RKO (cell line): Measurements from ENCODE around the gene GPC5.

Source experiments
- DNase-seq: peaks from one replicate; pipeline ENCODE4 v3.0.0-alpha.2; 2016; ENCODE audit warnings: low spot score

GPC5 gene

DNA sequence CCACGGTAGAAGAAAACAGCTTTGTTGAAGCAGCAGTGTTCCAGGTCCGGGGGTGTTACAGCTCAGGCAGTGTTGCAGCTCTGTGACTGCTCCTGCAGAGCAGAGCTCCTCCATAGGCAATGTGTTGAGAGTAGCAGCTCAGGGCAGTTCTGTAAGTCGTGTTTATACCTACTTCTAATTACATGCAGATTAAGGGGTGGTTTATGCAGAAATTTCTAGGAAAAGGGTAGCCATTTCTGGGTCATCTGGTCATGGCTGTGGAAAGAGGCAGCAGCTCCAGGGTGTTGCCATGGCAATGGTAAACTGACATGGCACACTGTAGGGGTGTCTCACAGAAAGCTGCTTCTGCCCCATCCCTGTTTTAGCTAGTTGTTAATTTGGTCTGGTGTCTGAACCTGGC, 316.4 kb downstream of the GPC5 start:
- no peak for DNase-seq

DNA sequence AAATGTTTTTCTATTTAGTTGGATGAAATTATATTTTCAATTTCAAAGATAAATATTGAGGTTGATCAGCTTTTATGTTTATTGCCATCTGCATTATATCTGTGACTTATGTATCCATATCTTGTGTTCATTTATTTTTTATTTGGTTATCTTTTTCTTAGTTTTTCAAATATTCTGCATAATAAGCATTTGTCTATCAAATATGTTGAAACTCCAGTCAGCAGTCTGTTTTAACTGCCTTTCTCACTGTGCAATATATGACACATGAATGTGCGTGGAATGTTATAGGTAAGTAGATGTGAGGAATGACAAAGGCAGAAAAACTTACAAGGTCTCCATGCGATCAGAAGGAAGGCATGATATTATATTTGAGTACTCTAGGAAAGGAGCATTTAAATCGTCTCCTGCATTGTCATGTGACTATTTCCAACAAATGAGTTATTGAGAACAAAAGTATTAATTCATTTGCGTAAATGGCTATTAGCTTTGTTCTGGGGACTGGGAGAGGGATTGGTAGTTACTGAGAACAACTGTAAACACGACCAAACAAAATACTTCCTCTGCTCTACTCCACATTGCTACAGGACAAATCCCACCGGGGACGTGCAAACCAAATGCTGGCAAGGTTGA, 318.1 kb downstream of the GPC5 start:
- DNase-seq = no peak

DNA sequence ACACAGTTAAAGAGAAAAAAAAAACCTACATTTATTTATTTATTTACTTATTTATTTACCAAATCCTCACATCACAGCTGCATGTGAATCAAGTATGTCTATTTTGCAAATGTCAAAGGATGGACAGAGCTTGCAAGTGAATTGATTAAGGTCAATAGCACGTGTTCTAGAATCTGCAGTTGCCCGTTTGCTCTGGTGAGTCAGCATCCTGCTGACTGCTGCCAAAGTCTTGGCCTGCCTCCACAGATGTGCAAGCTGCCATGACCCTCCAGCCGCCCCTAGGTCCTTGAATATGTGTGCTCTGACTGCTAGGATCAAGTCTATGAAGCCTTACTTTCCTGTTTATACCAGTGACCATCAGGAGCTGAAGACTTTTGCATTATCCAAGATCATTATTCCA, 320.6 kb downstream of the GPC5 start:
- DNase-seq = peak; percentile 54

DNA sequence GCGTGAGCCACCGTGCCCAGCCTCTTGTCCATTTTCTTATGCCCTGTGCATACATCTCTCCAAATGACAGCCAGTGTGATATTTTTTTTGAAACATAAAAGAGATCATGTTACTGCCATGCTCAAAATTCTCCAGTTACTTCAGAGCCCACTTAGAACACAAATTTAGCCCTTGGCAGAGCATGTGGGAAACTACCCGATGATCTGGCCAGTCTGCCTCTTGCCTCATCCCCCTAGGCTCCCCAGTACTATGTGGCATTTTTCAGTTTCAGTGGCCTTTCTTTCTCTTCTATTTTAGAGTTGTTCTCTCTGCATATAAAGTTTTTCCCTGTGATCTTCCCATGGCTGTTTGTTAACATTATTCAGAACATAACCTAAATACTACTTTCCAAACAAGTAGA, 323.0 kb downstream of the GPC5 start:
- DNase-seq = no peak

DNA sequence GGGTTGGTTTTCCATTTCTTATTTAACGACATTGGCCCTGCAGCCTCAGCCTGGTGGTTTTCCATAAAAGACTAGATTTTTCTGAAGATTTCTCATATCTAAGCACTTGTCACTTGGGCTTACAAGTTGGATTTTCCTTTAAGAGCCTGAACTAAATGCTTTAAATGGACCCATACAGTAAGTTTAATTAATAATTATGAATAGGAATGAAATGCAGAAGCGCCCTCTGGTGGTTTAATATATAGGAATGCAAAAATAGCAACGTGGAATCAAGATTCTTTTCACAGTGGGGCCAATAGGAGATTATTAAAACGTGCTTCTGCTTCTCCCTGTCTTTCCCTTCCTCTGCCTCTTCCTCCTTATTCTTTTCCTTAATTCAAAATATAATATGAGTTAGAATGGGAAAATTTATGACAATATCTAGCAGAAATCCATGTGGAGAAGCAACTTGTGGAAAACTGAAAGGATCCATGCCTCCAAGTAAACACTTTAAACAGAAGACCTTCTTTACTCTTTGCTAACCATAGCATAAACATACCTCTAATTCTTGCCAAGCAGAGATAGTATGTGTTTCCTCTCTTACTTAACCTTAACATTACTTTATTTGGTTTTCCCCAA, 324.0 kb downstream of the GPC5 start:
- DNase-seq = peak; percentile 51

DNA sequence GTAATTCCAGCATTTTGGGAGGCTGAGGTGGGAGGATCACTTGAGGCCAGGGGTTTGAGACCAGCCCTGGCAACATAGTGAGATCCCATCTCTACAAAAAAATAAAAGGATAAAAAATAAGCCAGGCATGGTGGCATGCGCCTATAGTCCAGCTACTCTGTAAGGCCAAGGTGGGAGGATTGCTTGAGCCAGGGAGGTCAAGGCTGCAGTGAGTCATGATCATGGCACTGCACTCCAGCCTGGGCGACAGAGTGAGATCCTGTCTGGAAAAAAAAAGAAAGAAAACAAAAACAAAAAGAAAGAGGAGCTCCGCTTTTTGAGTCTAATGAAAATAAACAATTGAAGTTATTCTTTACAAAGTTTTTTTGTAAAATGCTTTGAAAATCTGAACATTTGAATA, 326.2 kb downstream of the GPC5 start:
- DNase-seq = no peak

DNA sequence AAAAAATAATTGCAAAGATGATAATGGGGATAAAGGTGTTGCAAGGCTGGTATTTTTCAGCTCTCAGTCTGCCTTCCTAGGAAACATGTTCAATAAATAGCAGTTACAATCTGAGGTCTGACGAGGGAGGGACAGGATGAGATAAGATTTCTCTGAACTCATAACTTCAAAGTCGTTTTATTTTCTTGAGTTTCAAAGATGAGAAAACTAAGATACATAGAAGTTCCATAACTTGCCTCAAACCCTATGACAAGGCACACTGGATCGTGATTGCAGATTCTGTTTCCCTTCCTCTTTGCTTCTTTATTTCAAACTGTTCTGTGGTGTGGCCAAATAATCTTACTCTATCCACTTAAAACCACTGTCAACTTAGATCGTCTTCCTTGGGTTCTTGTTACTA, 327.2 kb downstream of the GPC5 start:
- DNase-seq = no peak

DNA sequence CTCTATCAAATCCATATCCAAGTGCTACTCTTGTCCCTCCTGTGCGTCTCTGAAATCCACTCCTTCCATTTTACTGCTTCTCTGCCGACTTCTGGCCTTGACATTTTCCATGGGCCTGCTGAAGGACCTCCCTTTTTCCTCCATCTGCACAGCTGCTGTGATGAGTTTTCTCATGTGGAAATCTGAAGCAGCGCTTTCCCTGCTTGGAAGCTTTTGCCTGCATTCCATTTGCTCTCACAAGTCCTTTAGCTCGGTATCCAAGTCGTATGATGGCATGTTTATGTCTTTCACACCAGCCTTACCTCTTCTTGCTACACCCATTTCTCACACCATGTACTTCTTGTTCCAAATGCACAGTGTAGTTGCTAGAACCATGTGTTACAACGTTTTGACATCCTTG, 328.2 kb downstream of the GPC5 start:
- no peak for DNase-seq

DNA sequence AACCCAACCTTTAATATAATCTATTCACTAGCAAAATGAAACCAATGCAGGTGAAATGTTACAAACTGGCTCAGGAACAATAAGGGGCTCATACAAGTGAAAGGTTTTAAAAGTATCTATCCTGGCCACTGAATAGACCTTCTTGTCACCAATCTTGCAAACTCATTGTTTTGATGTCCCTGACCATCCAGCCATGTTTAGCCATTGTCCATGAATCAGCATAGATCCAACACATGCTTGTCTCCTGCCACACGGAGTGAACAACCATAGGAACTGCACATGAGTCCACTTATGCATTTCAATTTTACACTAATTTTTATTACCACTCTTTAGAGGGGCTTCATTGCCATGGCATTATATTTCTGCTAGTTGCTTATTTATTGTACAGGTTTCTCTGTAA, 331.4 kb downstream of the GPC5 start:
- DNase-seq = no peak

DNA sequence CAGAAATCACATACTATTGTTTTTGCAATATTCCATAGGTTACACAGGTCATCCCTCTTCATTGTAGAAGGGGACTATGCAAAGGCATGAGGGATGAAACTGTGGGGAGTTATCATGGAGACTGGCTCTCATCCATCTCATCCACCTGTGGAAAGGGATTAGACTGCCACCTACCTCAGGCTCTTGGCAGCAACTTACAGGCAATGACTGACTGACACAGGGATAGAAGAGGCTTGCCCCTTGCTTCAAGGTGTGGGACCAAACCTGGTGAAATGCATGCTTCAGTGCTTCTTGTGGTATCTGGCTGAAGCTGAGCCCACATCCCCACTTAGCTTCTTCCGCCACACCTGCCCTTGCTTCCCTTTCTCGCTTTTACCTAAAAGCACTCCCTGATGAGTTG, 341.3 kb downstream of the GPC5 start:
- no peak for DNase-seq

DNA sequence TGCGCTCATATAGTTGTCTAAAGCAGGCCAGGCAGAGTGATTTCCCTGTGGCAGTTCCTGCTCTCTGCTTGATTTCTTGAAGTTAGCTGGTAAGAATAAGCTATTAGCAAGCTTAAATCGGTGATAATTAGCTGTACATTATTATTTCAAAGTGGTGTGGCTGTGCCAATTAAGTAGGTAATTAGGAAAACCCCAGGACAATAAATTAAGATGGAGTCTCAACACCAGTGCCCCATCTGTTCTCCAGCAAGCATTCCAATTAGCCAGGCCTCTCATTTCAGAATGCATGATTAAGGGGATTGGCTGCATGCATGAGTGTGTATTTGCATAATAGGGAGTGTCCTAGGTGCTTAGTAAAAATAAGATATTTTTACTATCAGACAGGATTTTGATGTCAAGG, 342.3 kb downstream of the GPC5 start:
- no peak for DNase-seq

DNA sequence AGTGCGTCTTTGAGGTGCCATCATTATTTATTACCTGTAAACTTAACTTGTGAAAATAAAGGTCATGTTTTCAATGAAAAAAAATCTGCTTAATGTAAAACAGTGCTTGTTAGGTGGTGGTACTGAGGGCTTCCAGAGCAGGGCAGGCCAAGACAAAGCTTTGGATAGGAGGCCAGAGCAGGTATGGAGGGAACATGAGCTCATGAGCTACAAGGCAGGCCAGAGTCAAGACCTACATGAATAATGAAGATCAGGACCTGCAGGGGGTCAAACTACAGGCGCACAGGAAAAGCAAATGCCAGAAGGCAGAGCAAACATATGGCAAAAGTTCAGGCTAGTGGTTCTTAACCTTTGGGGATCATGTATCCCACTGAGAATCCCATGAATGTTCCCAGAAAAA, 343.5 kb downstream of the GPC5 start:
- no peak for DNase-seq

DNA sequence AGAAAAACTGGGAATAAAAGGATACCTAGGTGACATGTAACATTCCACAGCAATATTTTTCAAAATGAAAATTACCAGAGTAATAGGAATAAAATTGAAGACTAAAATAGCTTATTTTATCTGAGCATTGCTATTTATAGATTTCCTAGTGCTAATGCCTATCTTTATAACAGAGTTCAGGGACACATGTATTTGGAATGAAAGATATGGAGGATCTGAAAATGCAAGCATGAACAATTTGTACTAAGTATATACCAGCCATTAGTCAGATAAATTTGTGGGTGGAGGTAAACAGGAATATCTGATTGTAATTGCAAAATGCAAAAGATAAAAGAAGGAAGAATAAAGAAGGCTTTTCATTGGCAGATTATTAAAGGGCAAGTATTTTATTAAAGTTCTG, 345.9 kb downstream of the GPC5 start:
- DNase-seq = no peak

DNA sequence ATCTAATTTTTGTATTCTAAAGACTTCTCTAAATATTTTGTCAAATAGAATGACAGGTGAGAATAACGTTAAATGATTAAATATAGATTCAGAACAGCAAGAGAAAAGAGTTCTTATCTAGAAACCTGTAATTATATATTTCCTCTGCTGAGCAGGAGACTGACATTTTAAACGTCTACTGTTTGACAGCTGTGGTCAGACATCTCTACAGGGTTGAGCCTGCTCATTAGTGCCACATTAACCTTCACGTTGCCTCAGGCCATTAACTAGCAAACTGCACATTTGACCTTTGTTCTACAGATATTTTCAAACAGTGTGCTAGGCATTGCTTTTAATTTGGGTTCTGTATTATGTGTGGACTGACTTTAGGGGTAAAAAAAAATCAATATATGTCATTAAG, 347.5 kb downstream of the GPC5 start:
- no peak for DNase-seq

DNA sequence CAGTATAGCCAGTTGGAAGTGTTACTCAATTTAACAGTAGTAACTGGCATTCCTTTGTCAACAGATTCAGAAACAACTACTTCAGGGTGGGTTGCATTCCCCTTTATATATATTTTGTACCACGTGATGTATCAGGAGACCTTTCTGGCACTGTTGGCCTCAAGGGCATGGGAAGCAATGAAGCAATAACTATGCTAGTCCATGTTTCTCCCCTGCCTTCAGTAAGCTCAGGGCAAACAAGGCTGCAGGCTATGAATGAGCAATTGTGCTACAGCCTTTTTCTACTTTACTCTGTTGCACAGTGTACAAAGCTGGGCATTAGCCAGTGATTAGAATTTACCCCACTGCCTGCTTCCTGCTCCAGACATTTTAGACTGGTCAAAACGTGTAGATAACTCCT, 348.8 kb downstream of the GPC5 start:
- no peak for DNase-seq

DNA sequence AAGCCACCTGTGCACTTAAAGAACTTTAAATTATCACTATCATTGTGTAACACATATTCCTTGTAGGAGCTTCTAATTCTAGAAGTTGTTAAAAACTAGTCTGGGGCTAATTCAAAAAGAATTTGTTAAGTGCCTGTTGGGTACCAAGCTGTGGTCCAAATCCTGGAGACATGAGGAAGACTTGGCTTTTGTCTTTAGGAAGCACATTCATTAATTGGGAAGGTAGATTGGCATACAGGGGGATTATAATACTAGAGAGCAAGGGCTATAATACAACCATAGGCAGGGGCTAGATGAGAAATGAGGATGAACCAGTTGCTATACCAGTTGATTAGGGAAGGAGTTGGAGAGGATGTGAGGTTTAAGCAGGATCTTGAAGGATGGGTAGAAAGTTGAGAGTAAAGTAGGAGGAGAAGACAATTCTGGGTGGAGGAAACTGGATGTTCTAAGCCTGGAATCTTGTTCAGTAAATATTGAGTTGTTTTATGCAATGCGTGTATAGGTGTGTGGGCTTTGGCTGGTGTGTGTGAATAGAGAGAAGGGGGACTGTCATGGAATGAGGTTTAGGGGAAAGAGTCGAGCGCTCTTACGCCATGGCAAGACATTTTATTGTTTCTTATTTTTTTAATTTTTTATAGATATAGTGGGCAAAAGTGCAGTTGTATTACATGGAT, 350.1 kb downstream of the GPC5 start:
- DNase-seq = no peak

DNA sequence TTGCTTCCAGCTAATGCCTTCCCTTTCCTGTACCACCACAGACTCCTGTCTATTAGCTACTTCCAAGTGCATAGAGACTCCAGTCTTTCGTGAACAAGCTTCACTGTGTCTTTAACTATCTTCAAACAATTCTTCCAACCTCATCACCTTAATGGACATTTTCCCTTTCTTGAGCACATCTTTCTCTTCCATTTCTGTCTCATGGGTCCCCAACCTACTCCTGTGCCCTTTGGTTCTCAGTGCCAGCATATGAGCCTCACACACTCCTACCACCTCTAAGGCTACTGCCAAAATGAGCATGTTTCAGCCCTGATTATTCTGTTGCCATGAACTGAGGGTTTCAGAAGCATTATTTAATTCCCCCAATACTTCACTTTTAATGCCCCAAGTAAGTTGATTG, 360.3 kb downstream of the GPC5 start:
- no peak for DNase-seq

DNA sequence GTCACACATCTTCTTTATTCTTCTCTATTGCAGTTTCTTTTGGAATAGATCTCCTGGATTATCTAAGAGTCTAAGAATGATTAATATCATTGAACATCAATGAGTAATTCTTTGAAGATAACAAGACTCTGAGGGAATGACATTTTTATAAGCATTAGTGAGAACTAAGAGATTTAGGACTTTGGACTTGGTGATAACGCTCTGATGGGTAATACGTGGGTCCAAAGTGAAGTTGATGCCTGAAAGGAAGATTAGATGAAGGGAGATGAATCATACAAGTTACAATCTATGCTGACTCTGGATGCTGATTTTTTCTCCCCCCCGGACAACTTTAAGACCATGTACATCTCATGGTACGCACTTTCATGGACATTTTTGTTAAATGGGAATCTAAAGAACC, 364.5 kb downstream of the GPC5 start:
- no peak for DNase-seq

DNA sequence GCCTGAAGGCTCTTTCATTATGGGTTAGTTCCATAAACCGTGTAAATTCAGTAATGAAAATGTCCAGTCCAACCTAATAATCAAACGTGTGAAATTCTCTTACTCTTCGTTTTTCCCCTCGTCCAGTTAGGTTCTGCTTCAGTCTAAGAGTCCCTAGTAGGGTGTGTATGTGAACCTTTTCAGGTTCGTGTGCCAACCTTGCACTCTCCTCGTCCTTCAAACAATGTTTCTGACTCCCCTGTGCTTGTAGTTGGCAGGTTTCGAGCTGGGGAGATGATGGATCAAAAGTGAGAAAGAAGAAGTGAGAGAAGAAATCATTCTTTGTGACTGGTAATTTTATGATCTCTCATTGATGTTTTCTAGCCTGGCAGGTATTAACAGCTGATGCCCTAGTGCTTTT, 366.1 kb downstream of the GPC5 start:
- no peak for DNase-seq

DNA sequence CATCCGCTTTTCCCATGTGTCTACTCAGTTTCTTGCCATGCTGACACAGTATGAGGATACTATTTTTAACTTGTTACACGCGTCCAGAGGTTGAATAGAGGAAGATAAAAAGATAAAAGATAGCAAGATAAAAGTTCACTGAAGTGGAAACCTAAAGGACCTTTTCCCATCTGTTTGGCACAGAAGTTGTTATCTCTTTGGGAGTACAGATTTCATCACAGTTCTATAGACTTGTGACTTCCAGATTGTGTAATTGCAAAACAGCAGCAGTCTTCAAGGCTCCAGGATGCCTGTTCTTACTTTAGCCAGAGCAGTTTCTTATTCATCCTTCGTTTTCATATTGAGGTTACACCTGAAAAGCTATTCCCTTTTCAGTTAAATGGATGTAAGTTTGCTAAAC, 369.2 kb downstream of the GPC5 start:
- no peak for DNase-seq

DNA sequence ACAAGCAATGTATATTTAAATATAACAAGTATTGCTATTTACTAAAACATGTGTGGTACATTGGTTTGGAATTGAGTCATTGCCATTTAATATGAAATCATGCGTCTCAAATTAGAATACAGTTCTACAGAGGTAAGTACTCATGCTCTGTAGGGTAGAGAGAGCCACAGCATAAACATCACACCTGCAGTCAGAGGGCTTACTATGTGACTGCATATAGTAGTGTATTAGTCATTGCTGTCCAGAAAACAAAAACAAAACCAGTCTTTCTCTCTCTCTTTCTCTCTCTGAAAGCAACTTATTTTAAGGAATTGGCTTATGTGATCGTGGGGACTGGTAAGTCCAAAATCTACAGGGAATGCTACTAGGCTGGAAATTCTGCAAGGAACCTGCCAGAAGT, 370.3 kb downstream of the GPC5 start:
- no peak for DNase-seq

DNA sequence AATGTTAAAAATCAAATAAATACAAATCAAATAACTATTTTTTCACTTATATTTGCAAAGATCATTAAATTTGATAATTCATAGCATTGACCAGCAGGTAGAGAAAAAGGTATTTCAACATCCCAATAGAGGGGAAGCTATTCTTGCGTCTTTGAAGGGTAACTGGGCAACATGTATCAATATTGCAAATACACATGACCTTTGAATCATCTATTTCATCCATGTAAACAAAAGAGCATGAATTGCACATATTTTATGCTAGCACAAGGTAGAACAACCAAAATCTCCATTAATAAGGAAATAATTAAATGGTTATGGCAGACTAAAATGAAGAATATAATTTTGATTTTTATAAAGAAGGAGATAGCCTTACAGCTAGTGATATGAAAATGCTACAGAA, 372.8 kb downstream of the GPC5 start:
- no peak for DNase-seq

DNA sequence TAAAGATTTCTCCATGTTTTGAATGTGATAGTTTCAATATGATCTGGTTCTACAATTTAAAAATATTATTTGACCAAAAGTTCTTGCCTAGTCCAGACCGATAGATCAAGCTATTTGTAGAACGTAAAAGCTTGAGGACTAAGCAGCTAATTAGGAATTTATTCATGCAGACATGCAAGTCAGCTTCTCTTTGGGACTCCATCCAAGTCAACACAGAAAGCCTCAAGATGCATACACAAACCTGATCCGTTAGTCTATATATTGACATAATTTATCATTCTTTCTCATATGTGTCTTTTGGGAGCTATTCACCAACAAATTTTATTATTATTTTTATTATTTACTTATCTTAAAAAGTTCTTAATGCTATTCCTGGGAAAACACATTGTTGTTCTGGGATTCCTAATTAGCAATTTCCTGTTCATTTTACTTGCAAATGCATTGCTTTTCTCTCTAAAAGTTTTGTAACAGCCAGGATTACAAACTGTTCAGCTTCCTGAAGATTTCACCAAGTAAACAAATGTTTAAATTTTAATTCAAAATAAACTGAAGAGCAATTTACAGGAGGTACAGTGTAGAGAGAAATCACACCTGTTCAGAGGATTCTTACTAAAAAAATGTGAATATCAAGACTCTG, 375.3 kb downstream of the GPC5 start:
- no peak for DNase-seq
